ENCODE measurements around the gene LHX1.

The LHX1 gene

DNA sequence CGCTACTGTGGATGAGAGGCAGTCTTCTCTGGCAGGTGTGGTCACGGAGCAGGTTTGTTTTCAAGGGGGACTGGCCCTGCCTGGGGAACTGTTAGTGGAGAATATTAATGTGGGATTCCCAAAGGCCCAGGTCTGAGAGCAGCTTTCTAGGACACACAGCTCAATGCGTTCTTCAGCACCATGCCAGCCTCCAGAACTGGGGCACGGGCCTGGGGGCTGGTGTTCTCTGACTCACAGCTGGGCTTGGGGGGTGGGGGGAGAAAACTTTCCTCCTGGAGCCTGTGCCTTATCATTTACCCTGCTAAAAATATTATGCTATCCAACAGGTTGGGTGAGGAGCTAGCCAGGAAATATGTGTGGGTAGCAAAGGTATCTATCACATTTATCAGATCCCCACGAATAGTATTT lies 13.5 kb upstream of the LHX1 start:
- no peak for DNase-seq

GRCh38 chr17:36926226-36926625 lies 11.0 kb upstream of the LHX1 start:
- no peak for DNase-seq

DNA sequence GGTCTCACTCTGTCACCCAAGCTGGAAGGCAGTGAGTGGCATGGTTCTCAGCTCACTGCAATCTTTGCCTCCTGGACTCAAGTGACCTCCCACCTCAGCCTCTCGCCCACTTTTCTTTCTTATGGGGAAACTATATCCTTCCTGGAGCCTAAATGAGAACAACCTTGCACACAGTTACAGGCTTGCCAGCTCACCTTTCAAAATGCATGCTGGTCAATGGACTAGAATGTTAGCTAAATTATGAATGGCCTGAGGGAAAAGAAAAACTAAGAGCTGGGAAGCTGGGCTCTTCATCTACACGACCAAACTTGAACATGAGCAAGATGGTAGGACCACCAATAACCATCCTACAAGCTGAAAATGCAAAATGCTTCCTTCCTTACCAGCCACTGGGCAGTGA lies 10.6 kb upstream of the LHX1 start:
- DNase-seq: no peak

DNA sequence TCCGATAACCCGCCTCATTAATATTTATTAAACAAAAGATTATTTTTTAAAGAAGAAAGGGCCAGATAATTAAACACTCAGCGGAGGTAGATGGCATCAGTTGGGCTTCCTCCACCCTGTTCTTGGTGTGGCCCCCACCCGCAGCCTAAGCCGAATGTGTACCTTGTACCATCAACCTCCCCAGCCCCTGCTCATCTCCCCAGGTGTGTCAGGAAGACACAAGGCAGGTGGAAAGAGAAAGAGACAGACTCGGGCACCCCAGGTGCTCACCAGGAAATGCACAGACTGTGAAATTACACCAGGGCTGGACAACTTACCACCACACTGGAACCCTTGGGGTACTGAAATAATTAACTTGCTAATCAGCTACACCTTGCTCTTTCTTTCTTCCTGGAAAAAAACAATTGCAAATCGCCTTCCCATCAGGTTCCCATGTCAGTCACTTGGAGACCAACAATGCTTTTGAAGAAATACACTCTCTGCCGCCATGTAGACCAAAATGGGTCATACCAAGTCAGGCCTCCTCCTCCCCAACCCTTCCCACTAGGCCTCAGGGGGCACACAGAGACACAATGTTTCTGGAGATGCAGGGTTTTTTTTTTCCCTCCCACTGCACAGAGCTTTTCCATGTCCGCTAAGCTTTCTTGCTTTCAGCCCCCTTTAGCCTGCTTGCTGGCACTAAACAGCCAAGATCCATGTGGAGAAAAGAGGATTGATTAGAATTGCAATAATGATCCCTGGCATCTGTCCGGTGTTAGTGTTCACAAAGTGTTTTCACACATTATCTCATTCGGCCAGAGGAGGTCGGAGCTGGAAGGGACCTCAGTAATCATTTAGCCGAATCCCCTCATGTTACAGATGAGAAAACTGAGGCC lies 8.6 kb upstream of the LHX1 start:
- DNase-seq: no peak

DNA sequence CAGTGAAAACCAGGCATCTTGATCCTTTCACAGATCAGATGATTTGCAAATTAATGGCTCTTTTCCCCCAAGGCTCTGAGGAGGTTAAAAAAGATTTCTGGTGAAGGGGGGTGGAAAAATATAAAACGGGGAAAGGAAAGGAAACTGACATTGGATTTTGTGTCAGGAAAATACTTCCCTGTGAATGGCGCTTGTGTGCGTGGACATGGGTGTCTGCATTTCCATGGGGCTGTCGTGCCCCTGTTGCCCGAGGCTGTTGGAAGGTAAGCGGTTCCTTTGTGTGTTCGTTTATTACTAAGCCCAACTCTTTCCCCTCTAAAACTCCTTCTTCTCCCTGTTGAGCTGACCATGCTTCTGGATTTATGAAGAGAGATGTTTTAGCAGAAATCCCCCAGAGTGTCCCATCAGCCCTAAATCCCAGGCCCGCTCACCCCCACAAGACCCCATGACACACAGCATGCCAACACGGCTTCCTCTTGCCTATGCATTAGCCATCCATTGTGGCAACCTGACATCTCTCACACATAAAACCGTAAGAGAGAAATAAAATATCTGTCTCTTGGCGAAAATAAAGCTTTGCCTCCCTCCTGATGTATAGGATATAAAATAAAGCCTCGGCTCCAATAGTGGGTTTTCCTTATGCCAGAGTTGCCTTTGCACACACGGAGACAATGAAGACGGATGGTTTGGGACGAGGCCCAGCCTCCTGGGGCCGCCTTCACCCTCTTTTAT lies 7.3 kb upstream of the LHX1 start:
- no peak for DNase-seq

DNA sequence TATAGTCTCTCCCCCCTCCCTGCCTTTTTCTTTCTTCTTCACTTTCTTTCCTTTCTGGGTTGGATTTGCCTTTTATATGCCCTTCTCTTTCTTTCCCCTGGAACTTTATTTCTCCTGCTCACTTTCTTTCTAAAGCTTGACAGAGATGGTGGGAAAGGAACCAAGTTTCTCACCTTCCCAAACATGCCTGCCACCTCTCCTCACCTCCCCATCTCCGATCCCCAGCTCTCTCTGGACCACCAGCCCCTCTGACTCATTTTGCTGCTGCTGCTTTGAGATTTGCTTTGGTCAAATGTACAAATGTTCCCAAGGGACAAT lies 6.7 kb upstream of the LHX1 start:
- no peak for DNase-seq

- DNase-seq: no peak
These were observed 6.1 kb upstream of the LHX1 start for GRCh38 chr17:36931096-36931696.

GRCh38 chr17:36931697-36932382 lies 5.4 kb upstream of the LHX1 start:
- DNase-seq: no peak

DNA sequence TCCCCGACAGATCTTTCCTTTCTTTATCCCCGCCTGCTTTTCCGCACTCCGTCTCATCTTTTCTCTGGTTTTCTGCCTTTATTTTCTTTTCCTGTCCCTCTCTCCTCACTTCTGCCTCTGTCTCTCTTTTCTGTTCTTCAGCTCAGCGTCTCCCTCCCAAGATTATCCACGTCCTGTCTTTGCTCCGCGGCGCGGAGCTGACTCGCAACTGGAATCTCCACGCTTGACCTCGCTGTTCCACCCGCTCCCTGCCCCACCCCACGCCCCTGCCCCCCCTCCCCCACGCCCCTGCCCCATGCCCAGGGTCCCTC lies 4.9 kb upstream of the LHX1 start:
- no peak for DNase-seq

DNA sequence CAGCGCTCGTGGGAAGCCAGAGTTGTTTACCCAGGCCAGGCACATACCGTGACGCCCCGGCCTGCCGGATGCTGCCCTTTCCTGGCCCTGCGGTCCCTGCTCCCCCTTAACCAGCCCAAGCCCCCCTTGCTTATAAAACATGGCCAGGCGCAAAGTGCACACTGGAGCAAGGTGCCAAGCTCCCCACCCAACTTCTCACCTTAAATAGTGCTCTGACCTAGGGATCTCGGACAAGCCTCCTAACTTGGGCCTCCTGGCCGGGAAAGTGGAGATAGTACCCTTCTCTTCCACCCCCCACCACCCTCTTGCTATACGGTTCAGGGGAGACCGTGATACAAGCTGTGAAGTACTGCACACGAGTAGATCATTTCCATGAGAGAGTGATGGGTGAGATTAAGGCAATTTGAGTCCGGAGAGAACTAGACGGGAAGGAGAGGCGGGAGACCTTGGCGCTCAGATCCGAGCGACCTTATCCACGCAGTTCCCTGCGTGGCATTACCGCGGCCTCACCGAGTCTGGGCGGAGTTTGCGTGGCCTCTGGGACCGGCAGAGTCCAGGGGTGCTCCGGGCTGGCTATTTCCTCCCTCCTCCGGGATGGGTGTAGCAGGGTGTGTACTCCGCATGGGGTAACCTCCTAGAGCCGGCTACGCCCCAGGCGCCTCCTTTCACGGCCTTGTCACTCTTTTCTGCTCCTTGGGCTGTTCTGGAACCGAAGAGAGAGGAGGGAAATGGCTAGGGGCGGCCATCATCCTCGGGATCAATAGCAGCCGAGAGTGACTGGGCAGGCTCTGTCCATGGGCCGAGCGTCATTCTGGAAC lies 4.4 kb upstream of the LHX1 start:
- DNase-seq: no peak

GRCh38 chr17:36933512-36934143 lies 3.6 kb upstream of the LHX1 start:
- DNase-seq: no peak

GRCh38 chr17:36934144-36934691 lies 3.1 kb upstream of the LHX1 start:
- no peak for DNase-seq

GRCh38 chr17:36934692-36935630 lies 2.3 kb upstream of the LHX1 start:
- DNase-seq: no peak

GRCh38 chr17:36935671-36936454 lies 1.4 kb upstream of the LHX1 start:
- no peak for DNase-seq

DNA sequence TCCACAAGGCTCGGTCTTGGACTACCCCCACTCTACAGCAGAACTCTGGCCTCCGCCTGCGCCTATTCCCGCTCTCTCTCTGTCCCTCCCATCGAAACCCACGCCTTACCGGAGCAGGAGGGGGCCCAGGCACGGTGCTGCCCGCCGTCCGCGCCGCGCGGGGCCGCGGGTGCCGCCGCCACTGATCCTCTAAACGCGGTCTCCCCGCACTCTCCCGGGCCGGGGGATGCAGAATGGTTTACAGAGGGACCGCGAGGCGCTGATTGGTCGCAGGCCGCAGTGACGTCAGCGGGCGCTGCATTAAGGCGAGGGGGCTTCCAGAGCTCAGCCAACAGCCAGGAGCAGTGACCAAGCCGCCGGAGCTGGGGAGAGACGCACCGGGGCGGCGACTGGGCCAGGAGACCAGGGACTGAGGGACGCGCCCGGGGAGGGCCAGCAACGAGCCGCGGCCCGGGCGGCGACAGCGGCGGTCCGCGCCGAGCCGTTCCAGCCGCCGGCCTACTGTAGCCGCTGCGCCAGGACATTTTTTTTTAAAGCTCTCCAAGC lies 747 bp upstream of the LHX1 start:
- no peak for DNase-seq

DNA sequence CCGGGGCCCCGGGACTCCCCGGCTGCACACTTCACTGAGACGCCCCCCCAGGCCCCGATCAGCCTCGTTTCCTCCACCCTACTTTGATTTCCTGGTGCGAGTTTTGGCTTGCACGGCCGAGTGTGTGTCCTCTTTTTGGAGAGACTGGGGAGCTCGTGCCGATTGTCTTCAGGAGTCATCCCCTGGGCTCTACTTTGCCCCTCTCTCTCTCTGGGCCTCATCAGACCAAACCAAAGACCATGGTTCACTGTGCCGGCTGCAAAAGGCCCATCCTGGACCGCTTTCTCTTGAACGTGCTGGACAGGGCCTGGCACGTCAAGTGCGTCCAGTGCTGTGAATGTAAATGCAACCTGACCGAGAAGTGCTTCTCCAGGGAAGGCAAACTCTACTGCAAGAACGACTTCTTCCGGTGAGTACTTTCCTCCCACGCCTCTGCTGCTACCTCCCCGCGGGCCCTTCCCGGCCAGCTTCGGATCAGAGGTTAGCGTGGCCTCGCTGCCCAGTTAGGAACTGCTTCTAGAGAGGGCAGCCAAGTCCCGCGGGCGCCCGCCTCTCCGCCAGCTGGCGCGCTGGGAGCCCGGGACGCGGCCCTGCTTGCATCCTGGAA lies 787 bp downstream of the LHX1 start:
- DNase-seq: no peak

- no peak for DNase-seq
These were observed 1.3 kb downstream of the LHX1 start for GRCh38 chr17:36938566-36939051.

- DNase-seq: no peak
These were observed 2.0 kb downstream of the LHX1 start for GRCh38 chr17:36939052-36939801.

Data from hematopoietic multipotent progenitor cell treated with erythropoietin and hydrocortisone succinate and interleukin-3 and kit ligand, for 6 days (in vitro differentiated cells).